NCI-H2107 treated with DMSO at 0.1 percent for 48 hours (cell line): ENCODE data around the gene SRC.
"Not testable (repeated sequence)": the region's sequence is repeated elsewhere in the genome, so short reads cannot be mapped to it uniquely, and the experiment has no call there.

ENCODE experiments used
- DNase-seq: peaks from one replicate; lab custom pipeline; 2025; ENCODE audit not compliant: unreplicated experiment; lab: John Stamatoyannopoulos, UW

SRC gene

DNA sequence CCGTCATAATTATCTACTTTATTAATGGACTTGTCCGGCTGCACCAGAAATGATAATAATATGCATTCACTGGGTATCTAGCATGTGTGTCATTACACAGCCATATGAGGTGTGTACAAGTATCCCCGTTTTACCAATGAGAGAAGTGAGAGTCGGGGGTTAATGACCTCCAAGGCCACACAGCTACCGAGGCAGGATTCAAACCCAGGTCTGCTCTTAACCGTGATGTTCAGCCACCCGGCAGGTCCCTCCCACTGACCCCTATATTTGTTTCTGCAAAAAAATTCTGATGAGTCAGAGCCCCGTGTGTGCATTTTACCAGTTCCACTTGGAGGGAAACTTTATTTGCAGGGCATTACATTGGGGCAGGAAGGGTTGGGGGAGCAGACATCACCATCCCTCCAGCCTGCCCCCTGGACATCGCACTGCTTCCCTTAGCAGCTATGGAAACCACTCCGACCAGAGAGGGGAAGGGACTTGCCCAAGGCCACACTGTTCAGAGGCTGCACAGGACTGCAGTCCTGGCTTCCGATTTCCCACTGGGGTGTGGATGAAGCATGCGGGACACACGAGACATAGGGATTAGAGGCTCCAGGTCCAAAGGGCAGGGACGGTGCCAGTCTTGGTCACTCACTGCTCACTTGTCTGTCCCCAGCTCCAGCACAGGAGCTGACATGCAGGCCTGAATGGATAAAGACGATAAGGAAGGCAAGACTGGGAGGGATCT, 10.1 kb upstream of the SRC start:
- no peak for DNase-seq

DNA sequence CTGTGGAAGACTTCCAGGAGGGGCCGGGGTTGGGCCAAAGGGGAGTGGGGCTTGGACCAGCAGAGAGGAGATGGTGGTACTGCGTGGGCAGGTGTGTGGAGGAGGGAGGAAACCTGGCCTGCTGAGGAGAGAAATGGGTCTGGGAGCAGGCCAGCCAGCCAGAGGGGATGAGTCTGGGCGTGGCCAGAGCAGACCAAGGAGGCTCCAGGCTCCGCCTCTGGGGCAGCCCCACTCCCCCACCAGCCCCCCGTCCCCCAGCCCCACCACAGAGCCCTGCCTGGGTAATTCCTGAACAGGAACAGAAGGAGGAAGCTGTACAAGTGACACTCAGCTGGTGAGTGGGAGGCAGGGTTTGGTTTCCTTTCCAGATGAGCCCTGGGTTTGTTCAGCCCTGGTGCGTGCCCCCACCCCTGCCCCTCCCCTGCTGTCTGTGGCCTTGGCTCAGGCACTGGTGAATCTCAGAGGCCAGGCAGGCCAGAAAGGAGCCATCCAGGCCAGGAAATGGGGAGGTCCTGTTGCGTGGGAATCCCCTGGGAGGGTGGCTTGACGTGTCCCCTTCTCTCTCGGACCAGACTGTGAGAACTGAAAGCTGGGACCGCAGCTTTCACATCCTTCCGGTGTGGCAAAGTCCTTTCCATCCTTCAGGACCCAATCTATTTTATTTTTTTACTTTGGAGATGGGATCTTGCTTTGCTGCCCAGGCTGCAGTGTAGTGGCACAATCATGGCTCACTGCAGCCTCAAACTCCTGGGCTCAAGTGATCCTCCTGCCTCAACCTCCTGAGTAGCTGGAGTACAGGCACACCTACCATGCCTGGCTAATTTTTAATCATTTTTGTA, 9.4 kb upstream of the SRC start:
- DNase-seq: no peak

DNA sequence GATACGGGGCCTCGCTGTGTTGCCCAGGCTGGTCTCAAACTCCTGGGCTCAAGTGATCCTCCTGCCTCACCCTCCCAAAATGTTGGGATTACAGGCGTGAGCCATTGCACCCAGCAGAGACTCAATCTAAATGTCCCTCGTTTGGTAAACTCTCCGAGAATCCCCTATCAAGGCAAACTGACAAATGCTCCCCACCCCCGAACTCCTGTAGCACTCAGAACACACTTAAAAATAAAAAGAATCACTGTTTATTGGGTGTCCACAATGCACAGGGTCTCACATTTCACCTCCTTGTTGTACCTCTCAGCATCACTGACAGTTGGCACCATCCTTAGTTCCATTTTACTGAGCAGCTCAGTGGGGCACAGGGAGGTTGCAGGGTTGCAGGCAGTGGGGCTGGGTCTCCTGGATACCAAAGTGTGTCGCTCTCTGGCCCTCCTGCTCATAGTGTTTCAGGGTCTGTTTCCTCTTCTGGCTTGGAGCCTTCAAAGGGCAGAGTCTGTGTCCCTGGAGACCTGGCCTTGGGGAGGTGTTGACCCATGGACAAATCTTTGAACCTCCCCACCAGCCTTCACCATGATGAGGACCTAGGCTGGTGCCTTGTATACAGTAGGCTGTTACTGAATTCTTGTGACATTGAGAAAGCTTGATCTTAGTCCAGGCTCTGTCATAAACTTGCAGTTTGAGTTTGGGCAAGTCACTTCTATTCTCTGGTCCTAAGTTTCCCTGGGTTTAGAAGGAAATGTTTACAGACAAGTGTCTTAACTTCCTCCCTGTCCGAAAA, 8.5 kb upstream of the SRC start:
- DNase-seq: peak; percentile 14

DNA sequence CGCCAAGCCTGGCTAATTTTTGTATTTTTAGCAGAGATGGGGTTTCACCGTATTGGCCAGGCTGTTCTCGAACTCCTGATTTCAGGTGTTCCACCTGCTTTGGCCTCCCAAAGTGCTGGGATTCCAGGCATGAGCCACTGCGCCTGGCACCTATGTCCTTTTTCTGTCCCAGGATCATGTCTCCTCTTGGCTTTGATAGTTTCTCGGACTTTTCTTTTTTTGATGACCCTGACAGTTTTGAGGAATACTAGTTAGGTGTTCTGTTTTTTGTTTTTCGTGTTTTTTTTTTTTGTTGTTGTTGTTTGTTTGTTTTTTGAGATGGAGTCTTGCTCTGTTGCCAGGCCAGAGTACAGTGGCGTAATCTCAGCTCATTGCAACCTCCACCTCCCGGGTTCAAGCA, 7.6 kb upstream of the SRC start:
- not testable (repeated sequence) for DNase-seq

DNA sequence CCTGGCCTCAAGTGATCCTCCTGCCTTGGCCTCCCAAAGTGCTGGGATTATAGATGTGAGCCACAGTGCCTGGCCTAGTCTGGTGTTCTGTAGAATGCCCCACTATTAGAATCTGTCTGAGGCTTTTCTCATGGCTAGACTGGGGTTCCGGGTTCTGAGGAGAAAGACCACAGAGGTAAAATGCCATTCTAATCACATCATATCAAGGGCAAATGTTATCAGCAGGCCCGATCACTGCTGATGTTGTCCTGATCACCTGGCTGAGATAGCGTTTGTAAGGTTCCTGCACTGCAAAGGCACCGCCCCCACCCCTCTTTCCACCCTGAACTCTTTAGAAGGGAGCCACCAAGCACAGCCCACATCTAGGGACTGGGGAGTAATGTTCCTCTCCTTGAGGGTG, 6.7 kb upstream of the SRC start:
- no peak for DNase-seq

DNA sequence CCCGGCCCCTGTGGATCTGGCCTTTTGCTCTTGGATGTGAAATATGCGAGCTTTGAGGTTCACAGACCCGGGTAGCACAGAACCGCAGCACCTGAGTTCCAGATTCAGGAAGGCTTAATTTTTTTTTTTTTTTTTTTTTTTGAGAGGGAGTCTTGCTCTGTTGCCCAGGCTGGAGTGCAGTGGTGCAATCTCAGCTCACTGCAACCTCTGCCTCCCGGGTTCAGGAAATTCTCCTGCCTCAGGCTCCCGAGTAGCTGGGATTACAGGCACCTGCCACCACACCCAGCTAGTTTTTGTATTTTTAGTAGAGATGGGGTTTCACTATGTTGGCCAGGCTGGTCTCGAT, 6.2 kb upstream of the SRC start:
- DNase-seq: not testable (repeated sequence)

DNA sequence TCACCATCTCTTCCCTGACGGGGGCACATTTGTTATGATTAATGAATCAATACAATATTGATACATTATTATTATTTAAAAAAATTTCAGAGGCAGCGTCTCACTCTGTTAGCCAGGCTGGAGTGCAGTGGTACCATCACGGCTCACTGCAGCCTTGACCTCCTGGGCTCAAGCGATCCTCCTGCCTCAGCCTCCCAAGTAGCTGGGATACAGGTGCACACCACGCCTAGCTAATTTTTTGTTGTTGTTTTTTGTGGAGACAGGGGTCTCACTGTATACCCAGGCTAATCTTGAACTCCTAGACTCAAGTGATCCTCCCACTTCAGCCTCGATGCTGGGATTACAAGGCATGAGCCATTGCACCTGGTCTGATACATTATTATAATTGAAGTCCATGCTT, 4.9 kb upstream of the SRC start:
- DNase-seq: no peak

DNA sequence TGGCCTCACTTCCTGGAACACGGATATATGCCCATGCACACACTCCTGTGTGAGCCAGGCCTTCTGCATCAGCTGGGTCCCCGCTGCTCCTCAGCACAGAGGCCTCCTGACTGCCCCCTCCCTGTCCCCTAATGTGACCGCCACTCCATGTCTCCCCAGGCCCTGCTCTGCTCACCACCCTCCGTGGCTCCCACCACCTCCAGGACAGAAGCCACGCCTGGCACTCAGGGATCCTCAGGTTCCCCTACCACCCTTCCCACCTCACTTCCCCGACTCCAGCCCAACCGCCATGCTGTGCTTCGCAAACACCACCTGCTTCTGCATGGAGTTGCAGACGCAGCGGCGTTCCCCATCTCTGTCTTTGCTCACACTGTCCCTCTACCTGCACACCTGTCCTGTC, 4.3 kb upstream of the SRC start:
- no peak for DNase-seq

DNA sequence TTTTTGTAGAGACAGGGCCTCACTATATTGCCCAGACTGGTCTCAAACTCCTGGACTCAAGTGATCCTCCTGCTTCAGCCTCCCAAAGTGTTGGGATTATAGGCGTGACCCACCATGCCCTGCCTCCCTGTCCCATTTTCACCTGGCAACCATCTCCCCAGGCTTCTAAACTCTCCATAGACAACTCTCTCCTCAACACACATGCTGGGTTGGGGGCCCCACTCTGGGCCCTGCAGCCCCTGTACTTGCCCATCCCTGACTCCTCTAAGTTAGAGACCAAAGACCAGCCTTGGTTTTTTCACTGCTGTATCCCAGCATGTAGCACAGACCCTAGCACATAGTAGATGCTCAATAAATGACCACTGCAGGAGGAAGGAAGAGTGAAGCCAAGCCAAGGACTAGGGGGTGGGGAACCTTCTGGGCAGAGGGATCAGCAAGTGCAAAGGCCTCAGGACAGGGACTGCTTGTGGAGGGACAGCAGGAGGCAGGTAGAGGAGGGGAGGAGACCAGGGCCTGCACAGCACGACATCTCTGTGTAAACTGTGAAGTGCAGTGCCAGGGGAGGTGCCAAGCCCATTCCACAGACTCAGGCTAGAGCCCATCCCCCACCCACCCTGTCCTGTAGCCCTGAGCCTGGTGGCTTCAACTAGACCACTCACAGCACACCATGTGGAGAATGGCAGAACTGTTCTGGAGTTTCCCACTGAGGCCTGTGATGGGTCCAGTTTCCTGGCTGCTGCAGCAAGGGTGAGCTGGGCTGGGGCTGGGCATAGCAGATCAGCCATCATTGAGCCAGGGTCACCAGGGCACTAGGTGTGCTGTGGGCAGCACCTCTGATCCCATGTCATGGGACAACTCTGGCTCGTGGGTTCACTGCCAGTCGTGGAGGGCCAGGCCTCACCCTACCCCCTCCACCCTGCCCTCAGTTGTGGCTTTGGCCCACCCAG, 3.4 kb upstream of the SRC start:
- no peak for DNase-seq

DNA sequence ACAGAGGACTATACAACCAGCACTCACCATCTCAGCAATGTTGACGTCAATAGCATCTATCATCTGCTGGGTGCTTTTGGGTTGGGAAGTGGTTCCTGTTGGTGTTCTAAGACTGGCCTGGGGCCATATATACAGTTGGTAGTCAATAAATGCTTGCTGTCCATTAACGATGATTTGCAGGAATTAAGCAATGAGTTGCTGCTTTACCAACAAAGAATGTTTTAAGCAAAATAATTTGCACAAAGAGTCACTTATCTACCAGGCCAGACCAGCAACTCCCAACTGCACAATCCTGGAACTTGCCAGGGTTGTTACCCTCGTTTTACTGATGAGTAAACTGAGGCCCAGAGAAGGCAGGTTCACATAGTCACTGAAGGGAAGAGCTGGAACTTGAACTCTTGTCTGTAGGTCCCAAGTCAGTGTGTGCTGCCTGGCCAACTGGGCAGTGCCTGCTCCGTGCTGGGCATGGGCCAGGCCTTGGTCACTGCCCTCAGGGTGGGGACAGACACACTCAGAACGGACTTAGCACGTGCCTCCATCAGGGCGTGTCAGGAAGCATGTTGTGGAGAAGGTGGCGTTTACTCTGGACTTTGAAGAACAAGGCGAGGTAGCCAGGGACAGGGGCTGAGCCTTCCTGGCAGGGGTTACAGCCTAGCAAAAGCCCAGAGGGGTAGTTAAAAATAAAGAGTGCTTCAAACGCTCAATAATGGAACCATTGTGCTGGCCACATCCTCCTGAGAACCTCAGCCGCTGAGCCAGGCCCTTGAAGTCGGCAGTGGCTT, 2.5 kb upstream of the SRC start:
- DNase-seq: no peak

DNA sequence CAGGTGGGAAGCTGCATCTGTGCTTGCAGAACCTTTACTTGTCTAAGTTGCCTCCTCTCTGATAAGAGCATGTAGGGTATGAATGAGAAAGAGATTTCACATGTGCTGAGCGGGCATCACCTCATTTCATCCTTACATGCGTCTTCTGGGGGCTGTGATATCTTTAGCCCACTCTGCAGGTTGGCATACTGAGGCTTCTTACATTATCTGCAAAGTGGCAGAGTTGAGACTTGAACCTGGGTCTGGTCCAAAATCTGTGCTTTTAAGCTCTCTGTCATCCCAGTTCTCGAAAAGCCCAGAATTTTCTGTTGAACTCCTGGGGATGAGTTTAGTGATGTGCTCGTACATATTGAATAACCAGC, 2.0 kb upstream of the SRC start:
- DNase-seq: no peak

DNA sequence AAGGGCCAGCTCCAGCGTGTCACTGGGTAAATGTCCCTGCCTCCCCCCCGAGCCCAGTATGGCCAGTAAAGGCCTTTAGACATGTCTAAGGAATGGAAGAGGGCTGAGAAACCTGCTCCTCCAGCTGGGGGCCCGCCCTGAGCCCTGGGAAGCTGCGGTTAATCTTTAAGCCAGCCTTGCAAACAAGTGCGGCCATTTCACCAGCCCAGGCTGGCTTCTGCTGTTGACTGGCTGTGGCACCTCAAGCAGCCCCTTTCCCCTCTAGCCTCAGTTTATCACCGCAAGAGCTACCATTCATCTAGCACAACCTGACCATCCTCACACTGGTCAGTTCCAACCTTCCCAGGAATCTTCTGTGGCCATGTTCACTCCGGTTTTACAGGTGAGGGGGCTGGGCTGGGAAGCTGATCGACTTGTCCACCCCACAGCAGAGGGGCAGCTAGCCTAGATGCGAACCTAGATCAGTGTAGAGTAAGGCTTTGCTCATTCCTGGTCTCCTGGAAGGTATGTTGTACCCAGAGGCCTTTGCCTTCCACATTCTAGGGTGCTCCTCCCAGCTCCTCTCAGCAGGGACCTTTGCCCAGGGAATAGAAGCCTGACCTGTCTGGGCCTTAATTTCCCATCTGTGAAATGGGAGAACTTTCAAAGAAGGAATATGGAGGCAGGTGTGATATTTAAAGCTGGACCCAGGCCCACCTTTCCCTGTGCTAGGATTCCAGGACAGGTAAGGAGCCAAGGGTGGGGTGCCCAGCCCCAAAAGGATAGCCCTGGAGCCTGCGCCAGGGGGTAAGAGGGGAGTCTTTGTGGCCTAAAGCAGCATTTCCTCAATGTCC, 1.2 kb upstream of the SRC start:
- no peak for DNase-seq

DNA sequence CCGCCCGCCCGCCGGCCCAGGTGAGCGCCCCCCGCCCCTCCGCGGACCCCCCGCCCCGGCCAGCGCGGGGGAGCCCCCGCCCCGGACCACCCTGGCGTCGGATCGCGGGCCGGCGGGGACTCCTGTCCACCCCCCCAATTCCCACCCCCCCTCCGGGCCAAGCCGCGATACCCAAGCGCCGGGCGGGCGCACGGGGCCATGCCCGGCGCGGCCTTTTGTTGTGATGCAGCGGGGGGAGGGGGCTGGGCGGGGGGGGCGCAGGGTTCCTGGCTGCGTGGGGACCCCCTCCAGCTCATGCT, 245 bp downstream of the SRC start:
- no peak for DNase-seq

DNA sequence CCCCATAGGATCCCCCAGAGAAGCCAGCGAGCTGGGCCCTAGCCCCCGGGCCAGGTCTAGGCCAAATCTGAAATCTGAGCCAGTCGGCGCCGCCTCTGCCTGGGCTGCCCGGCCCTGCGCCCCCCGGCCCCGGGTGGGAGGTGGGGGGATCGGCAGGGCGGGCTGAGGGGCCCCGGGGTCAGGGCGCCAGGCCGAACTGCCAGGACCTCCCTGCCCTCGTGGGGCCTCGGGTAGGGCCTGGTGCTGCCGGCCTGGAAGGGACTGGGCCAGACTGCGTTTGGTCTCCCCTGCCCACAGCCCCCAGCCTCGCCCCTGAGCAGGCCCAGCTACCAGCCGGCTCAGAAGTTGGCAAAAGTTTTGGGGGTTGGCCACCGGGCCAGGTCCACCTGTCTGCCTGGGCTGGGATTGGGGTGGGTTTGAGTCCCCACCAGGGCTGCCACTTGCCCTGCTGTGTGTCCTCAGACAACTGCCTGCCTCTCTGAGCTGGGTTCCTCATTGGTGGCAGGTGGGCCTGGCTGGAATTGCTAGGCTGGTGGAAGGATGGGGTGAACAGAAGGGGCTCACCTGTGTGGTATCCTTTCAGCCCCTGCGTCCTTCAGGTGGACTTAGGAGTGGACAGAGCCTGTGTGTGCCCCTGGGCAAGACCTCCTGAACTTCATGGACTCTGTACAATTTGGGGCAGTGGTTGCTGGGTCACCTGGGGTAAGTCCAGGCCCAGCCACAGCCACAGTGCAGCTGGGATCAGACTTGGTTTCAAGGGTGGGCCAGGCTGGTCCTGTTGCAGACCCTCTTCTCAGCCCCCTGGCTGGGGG, 801 bp downstream of the SRC start:
- no peak for DNase-seq

DNA sequence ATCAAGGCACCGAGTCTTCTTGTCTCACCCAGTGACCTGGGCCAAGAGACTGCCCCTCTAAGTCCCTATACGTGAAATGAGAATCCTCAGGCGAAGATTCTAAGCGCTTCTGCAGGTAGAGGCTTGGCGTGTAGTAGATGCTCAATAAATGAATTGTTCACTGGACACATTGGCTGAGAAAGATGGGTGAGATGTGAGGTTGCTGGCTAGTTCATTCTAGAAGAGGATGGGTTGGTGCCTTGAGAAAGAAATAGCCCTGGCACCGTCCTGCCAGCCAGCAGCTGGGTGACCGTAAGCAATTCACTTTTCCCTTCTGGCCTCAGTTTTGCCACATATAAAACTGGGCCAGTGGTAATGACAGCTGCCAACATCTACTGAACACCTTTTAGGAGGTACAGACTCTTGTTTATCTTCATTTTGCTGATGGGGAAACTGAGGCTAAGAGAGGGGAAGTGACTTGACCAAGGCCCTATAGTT, 1.4 kb downstream of the SRC start:
- no peak for DNase-seq

DNA sequence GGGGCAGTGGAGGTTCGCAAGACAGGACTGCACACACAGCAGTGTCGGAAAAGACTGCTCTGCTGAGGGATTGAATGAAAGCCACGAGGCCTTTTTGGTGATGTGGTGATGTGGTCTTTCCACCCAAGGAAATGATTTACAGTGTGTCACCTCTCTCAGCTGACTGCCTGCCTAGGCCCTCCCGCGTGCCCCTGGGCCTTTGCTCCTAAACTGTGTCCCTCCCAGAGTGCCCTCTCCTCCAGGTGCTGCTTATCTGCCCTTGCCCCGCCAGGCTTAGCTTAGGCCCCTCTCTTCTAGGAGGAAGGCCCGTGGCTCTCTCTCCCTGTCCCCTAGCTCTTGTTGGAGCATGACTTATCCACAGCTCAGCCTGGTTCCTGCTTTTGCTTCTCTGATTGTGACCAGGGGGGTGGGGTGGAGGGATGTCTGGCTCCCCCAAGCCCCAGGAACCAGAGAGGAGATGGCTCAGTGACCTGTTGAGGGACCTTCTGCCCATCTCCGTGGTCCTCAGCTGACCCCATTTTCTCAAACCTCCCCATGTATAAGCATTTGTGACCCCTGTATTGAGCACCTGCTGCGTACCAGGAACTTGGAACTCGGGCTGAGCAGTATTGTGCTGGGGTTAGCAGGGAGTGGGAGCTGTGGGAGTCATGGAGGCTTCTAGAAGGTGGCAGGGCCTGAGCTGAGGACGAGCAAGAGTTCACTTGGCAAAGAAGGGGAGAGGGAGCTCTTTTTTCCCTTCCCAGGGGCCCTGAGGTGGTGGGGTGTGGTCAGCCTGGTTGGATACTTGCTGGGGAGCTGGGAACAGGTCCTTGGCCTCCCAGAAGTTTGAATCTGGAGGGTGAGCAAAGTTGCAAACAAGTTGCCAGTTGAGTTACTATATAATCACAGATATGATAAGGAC, 2.2 kb downstream of the SRC start:
- DNase-seq: no peak

DNA sequence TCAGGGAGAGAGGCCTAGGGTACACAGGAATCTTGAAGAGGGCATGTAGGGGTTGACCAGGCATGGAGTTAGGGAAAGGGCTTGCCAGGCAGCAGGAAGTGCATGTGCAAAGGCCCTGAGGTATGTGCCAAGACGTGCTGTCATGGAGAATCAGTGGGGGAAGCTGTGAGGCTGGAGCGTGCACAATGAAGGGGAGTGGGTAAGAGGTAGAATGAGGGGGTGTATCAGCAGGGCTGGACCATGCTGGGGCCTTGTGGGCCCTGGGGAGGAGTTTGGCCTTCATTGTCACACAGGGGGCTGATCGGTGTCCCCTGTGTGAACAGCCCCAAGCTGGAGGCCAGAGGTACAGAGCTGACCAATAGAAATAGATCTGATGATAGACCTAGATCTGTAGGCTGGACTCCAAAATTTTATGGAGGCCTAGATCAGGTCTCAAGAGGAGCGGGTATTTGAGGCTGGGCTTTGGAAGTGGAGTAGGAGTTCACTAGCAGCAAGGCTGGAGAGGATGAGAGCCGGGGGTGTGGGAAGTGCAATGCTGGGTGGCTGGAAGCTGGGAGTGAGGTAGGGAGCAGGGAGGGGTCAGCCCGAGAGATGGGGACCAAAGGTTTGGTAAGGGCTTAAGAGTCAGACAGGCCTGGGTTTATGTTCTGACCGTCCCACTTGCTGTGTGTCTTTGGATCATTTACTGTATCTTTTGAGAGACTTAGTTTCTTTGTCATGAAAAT, 3.0 kb downstream of the SRC start:
- DNase-seq: no peak
